ENCODE measurements around the gene IQGAP2.

DNA sequence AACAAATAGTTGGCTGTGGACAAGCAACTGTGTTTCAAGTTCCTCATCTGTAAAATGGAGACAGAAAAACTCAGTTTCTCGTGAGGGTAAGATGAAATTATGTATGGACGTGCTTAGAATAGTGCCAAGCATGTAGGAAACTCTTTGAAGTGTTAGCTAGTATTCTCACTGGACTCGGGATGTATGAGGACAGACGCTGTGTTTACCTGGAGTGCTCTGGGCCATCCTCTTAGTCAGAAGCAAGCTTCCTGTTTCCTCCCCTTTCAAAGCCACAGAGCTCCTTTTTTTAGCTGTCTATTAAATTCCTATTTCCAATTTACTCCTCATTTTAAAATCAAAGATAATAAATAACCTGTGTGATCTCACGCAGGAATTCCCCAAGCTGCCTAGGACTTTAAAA is 23.8 kb upstream of the IQGAP2 start:
- TF ChIP-seq POLR2A (IDR thresholded peaks at IDR 0.05; ENCODE audit: low read length) (no peak), GATA1 (IDR thresholded peaks at IDR 0.05; ENCODE audit: low read depth, low read length) (no peak)

All from erythroblast (primary cell).